GM19397 (cell line): ENCODE results near the gene GRAP2.
A peak's percentile ranks its signal among the peaks of the same experiment; 100 is the strongest.
"Not testable (repeated sequence)": the region's sequence is repeated elsewhere in the genome, so short reads cannot be mapped to it uniquely, and the experiment has no call there.

Experiments used
- ATAC-seq: cut with Tn5 transposase; IDR thresholded peaks from one replicate; pipeline ENCODE4 v1.9.1; 2021; ENCODE audit warnings: mild to moderate bottlenecking, moderate library complexity; ENCODE audit not compliant: unreplicated experiment

Gene GRAP2

GRCh38 chr22:39896313-39896996, 4.4 kb upstream of the GRAP2 start:
- ATAC-seq = no peak

- no peak for ATAC-seq
These were observed 3.0 kb upstream of the GRAP2 start for GRCh38 chr22:39897841-39898240.

GRCh38 chr22:39898997-39899396, 1.9 kb upstream of the GRAP2 start:
- ATAC-seq = peak; percentile 73

- ATAC-seq = no peak
These were observed 772 bp downstream of the GRAP2 start for GRCh38 chr22:39901565-39902146.

- not testable (repeated sequence) for ATAC-seq
These were observed 3.1 kb downstream of the GRAP2 start for GRCh38 chr22:39904024-39904423.

- no peak for ATAC-seq
These were observed 4.0 kb downstream of the GRAP2 start for GRCh38 chr22:39904862-39905261.

GRCh38 chr22:39905687-39906086, 4.8 kb downstream of the GRAP2 start:
- no peak for ATAC-seq

GRCh38 chr22:39906207-39906606, 5.3 kb downstream of the GRAP2 start:
- no peak for ATAC-seq

GRCh38 chr22:39907047-39907446, 6.2 kb downstream of the GRAP2 start:
- no peak for ATAC-seq

- ATAC-seq = no peak
These were observed 6.8 kb downstream of the GRAP2 start for GRCh38 chr22:39907605-39908097.

GRCh38 chr22:39908136-39908535, 7.3 kb downstream of the GRAP2 start:
- no peak for ATAC-seq

- no peak for ATAC-seq
These were observed 7.9 kb downstream of the GRAP2 start for GRCh38 chr22:39908737-39909136.

- no peak for ATAC-seq
These were observed 10.2 kb downstream of the GRAP2 start for GRCh38 chr22:39910876-39911613.

- no peak for ATAC-seq
These were observed 12.4 kb downstream of the GRAP2 start for GRCh38 chr22:39913321-39913720.

- ATAC-seq = no peak
These were observed 13.0 kb downstream of the GRAP2 start for GRCh38 chr22:39913886-39914285.

- no peak for ATAC-seq
These were observed 13.7 kb downstream of the GRAP2 start for GRCh38 chr22:39914584-39914983.

GRCh38 chr22:39915295-39915726, 14.4 kb downstream of the GRAP2 start:
- no peak for ATAC-seq

- ATAC-seq = no peak
These were observed 15.6 kb downstream of the GRAP2 start for GRCh38 chr22:39916496-39916895.

- ATAC-seq = no peak
These were observed 16.3 kb downstream of the GRAP2 start for GRCh38 chr22:39917197-39917643.

- no peak for ATAC-seq
These were observed 17.1 kb downstream of the GRAP2 start for GRCh38 chr22:39917776-39918495.

GRCh38 chr22:39920134-39920743, 19.4 kb downstream of the GRAP2 start:
- no peak for ATAC-seq
